ENCODE measurements around the gene CD22.

The CD22 gene

GRCh38 chr19:35299523-35300338 is 29.3 kb upstream of the CD22 start:
- in situ Hi-C loops (cut with HindIII; ENCODE audit: low pct_unique_long_range_greater_than_20kb, low sequenced_read_pairs): no loop called here
- DNase-seq (ENCODE audit: low read depth in 1 of 2, low spot score in 1 of 2): peak in 1 of 2 experiments; percentile 77
- TF ChIP-seq JUND (IDR thresholded peaks at IDR 0.05; ENCODE audit: low read depth): no peak

- in situ Hi-C loops (cut with HindIII; ENCODE audit: low pct_unique_long_range_greater_than_20kb, low sequenced_read_pairs): no loop called here
- no peak for TF ChIP-seq JUND (IDR thresholded peaks at IDR 0.05; ENCODE audit: low read depth)
- no peak for DNase-seq (ENCODE audit: low read depth in 1 of 2, low spot score in 1 of 2)
Observed at GRCh38 chr19:35300339-35300649, 28.7 kb upstream of the CD22 start.

GRCh38 chr19:35301961-35302360 is 27.0 kb upstream of the CD22 start:
- in situ Hi-C loops (cut with HindIII; ENCODE audit: low pct_unique_long_range_greater_than_20kb, low sequenced_read_pairs): no loop called here
- no peak for TF ChIP-seq JUND (IDR thresholded peaks at IDR 0.05; ENCODE audit: low read depth)
- no peak for DNase-seq (ENCODE audit: low read depth in 1 of 2, low spot score in 1 of 2)

- DNase-seq (ENCODE audit: low read depth in 1 of 2, low spot score in 1 of 2): no peak
- in situ Hi-C loops (cut with HindIII; ENCODE audit: low pct_unique_long_range_greater_than_20kb, low sequenced_read_pairs): no loop called here
- TF ChIP-seq JUND (IDR thresholded peaks at IDR 0.05; ENCODE audit: low read depth): no peak
Observed at GRCh38 chr19:35302446-35302845, 26.5 kb upstream of the CD22 start.

GRCh38 chr19:35303357-35303915 is 25.6 kb upstream of the CD22 start:
- in situ Hi-C loops (cut with HindIII; ENCODE audit: low pct_unique_long_range_greater_than_20kb, low sequenced_read_pairs): no loop called here
- DNase-seq (ENCODE audit: low read depth in 1 of 2, low spot score in 1 of 2): no peak
- TF ChIP-seq JUND (IDR thresholded peaks at IDR 0.05; ENCODE audit: low read depth): no peak

GRCh38 chr19:35304036-35304435 is 25.0 kb upstream of the CD22 start:
- in situ Hi-C loops (cut with HindIII; ENCODE audit: low pct_unique_long_range_greater_than_20kb, low sequenced_read_pairs): no loop called here
- no peak for DNase-seq (ENCODE audit: low read depth in 1 of 2, low spot score in 1 of 2)
- no peak for TF ChIP-seq JUND (IDR thresholded peaks at IDR 0.05; ENCODE audit: low read depth)

GRCh38 chr19:35305181-35305580 is 23.8 kb upstream of the CD22 start:
- TF ChIP-seq JUND (IDR thresholded peaks at IDR 0.05; ENCODE audit: low read depth): no peak
- no peak for DNase-seq (ENCODE audit: low read depth in 1 of 2, low spot score in 1 of 2)
- in situ Hi-C loops (cut with HindIII; ENCODE audit: low pct_unique_long_range_greater_than_20kb, low sequenced_read_pairs): no loop called here

GRCh38 chr19:35306473-35307246 is 22.3 kb upstream of the CD22 start:
- no peak for TF ChIP-seq JUND (IDR thresholded peaks at IDR 0.05; ENCODE audit: low read depth)
- DNase-seq (ENCODE audit: low read depth in 1 of 2, low spot score in 1 of 2): peak in 1 of 2 experiments; percentile 53
- in situ Hi-C loops (cut with HindIII; ENCODE audit: low pct_unique_long_range_greater_than_20kb, low sequenced_read_pairs): no loop called here

GRCh38 chr19:35307931-35308330 is 21.1 kb upstream of the CD22 start:
- TF ChIP-seq JUND (IDR thresholded peaks at IDR 0.05; ENCODE audit: low read depth): no peak
- in situ Hi-C loops (cut with HindIII; ENCODE audit: low pct_unique_long_range_greater_than_20kb, low sequenced_read_pairs): no loop called here
- DNase-seq (ENCODE audit: low read depth in 1 of 2, low spot score in 1 of 2): no peak

GRCh38 chr19:35308910-35309309 is 20.1 kb upstream of the CD22 start:
- DNase-seq (ENCODE audit: low read depth in 1 of 2, low spot score in 1 of 2): no peak
- TF ChIP-seq JUND (IDR thresholded peaks at IDR 0.05; ENCODE audit: low read depth): no peak
- in situ Hi-C loops (cut with HindIII; ENCODE audit: low pct_unique_long_range_greater_than_20kb, low sequenced_read_pairs): no loop called here

- in situ Hi-C loops (cut with HindIII; ENCODE audit: low pct_unique_long_range_greater_than_20kb, low sequenced_read_pairs): no loop called here
- TF ChIP-seq JUND (IDR thresholded peaks at IDR 0.05; ENCODE audit: low read depth): no peak
- peak in 1 of 2 experiments; percentile 78 for DNase-seq (ENCODE audit: low read depth in 1 of 2, low spot score in 1 of 2)
Observed at GRCh38 chr19:35309481-35310279, 19.3 kb upstream of the CD22 start.

- no peak for DNase-seq (ENCODE audit: low read depth in 1 of 2, low spot score in 1 of 2)
- in situ Hi-C loops (cut with HindIII; ENCODE audit: low pct_unique_long_range_greater_than_20kb, low sequenced_read_pairs): no loop called here
- no peak for TF ChIP-seq JUND (IDR thresholded peaks at IDR 0.05; ENCODE audit: low read depth)
Observed at GRCh38 chr19:35310331-35310730, 18.7 kb upstream of the CD22 start.
